GM12865 (cell line): ENCODE results near the gene ISG20.
A peak's percentile ranks its signal among the peaks of the same experiment; 100 is the strongest.
"Not testable (repeated sequence)": the region's sequence is repeated elsewhere in the genome, so short reads cannot be mapped to it uniquely, and the experiment has no call there.

Experiments
- DNase-seq: peaks from one replicate; pipeline ENCODE4 v3.0.0; 2010; ENCODE audit warnings: low read depth
- H3K4me3 ChIP-seq: 2 replicates; pipeline ENCODE4 v1.5.1; 2011; ENCODE audit warnings: mild to moderate bottlenecking, low read depth, low read length, control low read depth
- CTCF ChIP-seq: IDR thresholded peaks from 2 replicates; pipeline ENCODE4 v1.5.1; 2011; ENCODE audit warnings: low read length, control low read depth, low read depth, inconsistent platforms; ENCODE audit not compliant: insufficient read depth; ENCODE audit errors: missing control alignments

The ISG20 gene

GRCh38 chr15:88636654-88637053, 2.2 kb upstream of the ISG20 start:
- peak overlapping the region; percentile 63 for H3K4me3 ChIP-seq
- no peak for TF ChIP-seq CTCF
- DNase-seq, result no peak

- DNase-seq, result no peak
- H3K4me3 ChIP-seq, result peak overlapping the region; percentile 63
- TF ChIP-seq CTCF, result no peak
These were observed 1.4 kb upstream of the ISG20 start for GRCh38 chr15:88637436-88637835.

- TF ChIP-seq CTCF, result no peak
- no peak for DNase-seq
These were observed 783 bp upstream of the ISG20 start for GRCh38 chr15:88637841-88638625.

GRCh38 chr15:88641959-88642452, 3.2 kb downstream of the ISG20 start:
- no peak for DNase-seq
- TF ChIP-seq CTCF, result no peak
- peak overlapping the region; percentile 82 for H3K4me3 ChIP-seq

More at GRCh38 chr15:88637841-88638625, 783 bp upstream of the ISG20 start:
- H3K4me3 ChIP-seq, result peak overlapping the region; percentile 63

- DNase-seq, H3K4me3 ChIP-seq: not testable (repeated sequence)
These were observed 3.7 kb downstream of the ISG20 start for GRCh38 chr15:88642514-88642913.

GRCh38 chr15:88644741-88645140, 5.9 kb downstream of the ISG20 start:
- no peak for DNase-seq
- no peak for TF ChIP-seq CTCF
- no peak overlapping the region for H3K4me3 ChIP-seq

GRCh38 chr15:88645171-88646087, 6.6 kb downstream of the ISG20 start:
- no peak overlapping the region for H3K4me3 ChIP-seq
- TF ChIP-seq CTCF, result no peak
- DNase-seq, result peak; percentile 3
